Ovary (tissue), 3 donors: ENCODE measurements around the gene SND1.

Experiments used
- CTCF ChIP-seq, 3 donors: fragments of 450-650 bp in 2 of 3; fragments of 200-600 bp in 1 of 3; IDR thresholded peaks; one replicate each; pipeline versions ENCODE4 v1.5.1 to v1.8.0; 2016 to 2022; ENCODE audit warnings: antibody characterized with exemption in 3 of 3, mild to moderate bottlenecking in 1 of 3
- EP300 ChIP-seq: sonication (generic); formaldehyde crosslinking; IDR thresholded peaks from one replicate; pipeline ENCODE4 v1.6.1; 2017; ENCODE audit warnings: antibody characterized with exemption
- POLR2A ChIP-seq: fragments of 450-650 bp; IDR thresholded peaks from one replicate; pipeline ENCODE4 v1.6.1; 2017; ENCODE audit warnings: antibody characterized with exemption, mild to moderate bottlenecking, moderate library complexity
- donor health status: DM: no; HTN: no; CAD: no.

- TF ChIP-seq POLR2A (no peak), CTCF (IDR thresholded peaks at IDR 0.05) (no peak), EP300 (no peak)
Observed at GRCh38 chr7:127798769-127799372, 146.9 kb downstream of the SND1 start.
